GM18951 (cell line): ENCODE measurements around the gene ALOX5.
A peak's percentile ranks its signal among the peaks of the same experiment; 100 is the strongest.

Experiments
- POLR2A ChIP-seq: IDR thresholded peaks from 4 replicates; pipeline ENCODE4 v1.6.1; 2011; ENCODE audit warnings: mild to moderate bottlenecking; ENCODE audit not compliant: insufficient read length, insufficient read depth; ENCODE audit errors: extremely low read depth
- in situ Hi-C: fragments of 300-500 bp; cut with MboI; formaldehyde crosslinking; loops from one replicate; pipeline ENCODE4 v1.12.0; 2022; ENCODE audit warnings: low sequenced_read_pairs, mixed read lengths, inconsistent platforms; ENCODE audit not compliant: unreplicated experiment

Gene ALOX5

GRCh38 chr10:45456233-45456632 lies 82.2 kb downstream of the ALOX5 start:
- TF ChIP-seq POLR2A, result no peak
- in situ Hi-C loops, result no loop called here

- TF ChIP-seq POLR2A, result no peak
Measured at GRCh38 chr10:45456822-45457221, 82.8 kb downstream of the ALOX5 start.

GRCh38 chr10:45457487-45457886 lies 83.5 kb downstream of the ALOX5 start:
- TF ChIP-seq POLR2A, result no peak
- in situ Hi-C loops, result no loop called here

More at GRCh38 chr10:45456822-45457221, 82.8 kb downstream of the ALOX5 start:
- in situ Hi-C loops, result no loop called here

- TF ChIP-seq POLR2A, result no peak
- in situ Hi-C loops, result loop anchor here (10.0 kb wide), 1 partner anchor 214 kb away; the partner anchor contains the start of gene ZFAND4
Measured at GRCh38 chr10:45460235-45460878, 86.3 kb downstream of the ALOX5 start.

GRCh38 chr10:45461034-45461433 lies 87.0 kb downstream of the ALOX5 start:
- in situ Hi-C loops, result loop anchor here (10.0 kb wide), 1 partner anchor 214 kb away; the partner anchor contains the start of gene ZFAND4
- TF ChIP-seq POLR2A, result peak; percentile 63

GRCh38 chr10:45463244-45464116 lies 89.5 kb downstream of the ALOX5 start:
- in situ Hi-C loops, result loop anchor here (10.0 kb wide), 1 partner anchor 211 kb away; the partner anchor contains the start of gene ZFAND4
- no peak for TF ChIP-seq POLR2A

GRCh38 chr10:45464958-45465567 lies 91.0 kb downstream of the ALOX5 start:
- in situ Hi-C loops, result loop anchor here (10.0 kb wide), 1 partner anchor 210 kb away; the partner anchor contains the start of gene ZFAND4

GRCh38 chr10:45466784-45467183 lies 92.8 kb downstream of the ALOX5 start:
- in situ Hi-C loops, result loop anchor here (10.0 kb wide), 1 partner anchor 208 kb away; the partner anchor contains the start of gene ZFAND4
- TF ChIP-seq POLR2A, result no peak

More at GRCh38 chr10:45464958-45465567, 91.0 kb downstream of the ALOX5 start:
- no peak for TF ChIP-seq POLR2A

GRCh38 chr10:45468079-45468478 lies 94.1 kb downstream of the ALOX5 start:
- no peak for TF ChIP-seq POLR2A
- in situ Hi-C loops, result loop anchor here (10.0 kb wide), 1 partner anchor 207 kb away; the partner anchor contains the start of gene ZFAND4

- in situ Hi-C loops, result no loop called here
Measured at GRCh38 chr10:45470098-45471012, 96.3 kb downstream of the ALOX5 start.

GRCh38 chr10:45471059-45471458 lies 97.0 kb downstream of the ALOX5 start:
- TF ChIP-seq POLR2A, result no peak
- in situ Hi-C loops, result no loop called here

More at GRCh38 chr10:45470098-45471012, 96.3 kb downstream of the ALOX5 start:
- TF ChIP-seq POLR2A, result no peak
